ENCODE results near the gene PLS1. TPM values are rescaled to one million over a fixed set of nuclear protein-coding genes. Genes with fewer than 3 reads are reported as not detected.

Gene PLS1
- total and polyA plus RNA-seq, 2 of the 8 experiments (the other 6 are each of a cell fraction or from before 2014, with no cell fraction given): 18.7 to 44.7 TPM

DNA sequence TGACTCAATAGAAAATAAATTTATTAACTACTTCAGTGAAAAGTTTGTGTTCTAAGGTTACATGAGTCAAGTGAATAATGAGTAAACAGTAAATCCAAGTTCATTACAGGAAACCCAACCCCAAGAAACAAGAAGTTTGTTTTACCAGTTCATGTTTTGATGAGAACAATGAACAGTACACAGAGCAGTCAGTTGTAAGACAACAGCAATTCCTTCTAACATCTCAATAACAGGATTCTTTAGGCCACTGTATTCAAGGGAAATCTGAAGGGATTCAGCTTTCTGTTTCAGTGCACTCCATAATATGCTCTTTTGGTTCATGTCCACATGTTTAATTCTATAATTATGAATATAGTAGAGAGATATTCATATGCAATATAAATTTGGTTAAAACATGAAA, 36.1 kb upstream of the PLS1 start:
- Histone ChIP-seq H3K4me1 (replicated peaks in 1 of 4; ENCODE audit: control insufficient read depth in 3 of 4, insufficient read depth in 4 of 4, low read length in 3 of 4) (no peaks in the 10 kb centered on the region), H3K18ac (ENCODE audit: extremely low read depth, low read length) (no peak overlapping the region), H4K8ac (ENCODE audit: extremely low read depth, insufficient read depth, low read length) (no peak overlapping the region), H3K27ac (ENCODE audit: low read depth, low read length) (no peak overlapping the region), H3K79me1 (ENCODE audit: low read depth, low read length) (no peaks in the 10 kb centered on the region), H2BK120ac (replicated peaks; ENCODE audit: low read depth, low read length) (no peak overlapping the region), H3K23me2 (ENCODE audit: low read depth, low read length) (no peaks in the 10 kb centered on the region), H3K23ac (ENCODE audit: insufficient read length) (no peak overlapping the region), H3K36me3 (ENCODE audit: control insufficient read depth in 2 of 4, insufficient read depth in 4 of 4, low read length in 3 of 4) (peaks cover 2 to 30% (median 9%) of the 10 kb centered on the region in 4 experiments; a peak in 4 of 8 replicates), H3K27me3 (replicated peaks in 1 of 4; ENCODE audit: control insufficient read depth in 3 of 4, extremely low read depth in 1 of 4, insufficient read depth in 3 of 4, low read length in 3 of 4) (no peaks in the 10 kb centered on the region), H3K9ac (replicated peaks in 1 of 4; ENCODE audit: extremely low read depth in 1 of 4, low read depth in 3 of 4, low read length in 3 of 4) (no peak overlapping the region), H2BK12ac (ENCODE audit: low read depth, low read length) (no peak overlapping the region), H3K56ac (replicated peaks; ENCODE audit: insufficient read length, low read depth, low read length) (no peak overlapping the region), H2BK20ac (ENCODE audit: low read length) (no peak overlapping the region), H3K79me2 (ENCODE audit: control insufficient read depth in 1 of 2, insufficient read depth in 2 of 2, low read length in 2 of 2) (no peaks in the 10 kb centered on the region), H3K9me3 (ENCODE audit: insufficient read depth in 2 of 2, low read depth in 1 of 2, low read length in 1 of 2) (no peaks in the 10 kb centered on the region), H3K4me2 (ENCODE audit: insufficient read depth in 1 of 2, low read depth in 2 of 2, low read length in 2 of 2) (no peak overlapping the region), H4K20me1 (replicated peaks in 1 of 2; ENCODE audit: control insufficient read depth in 1 of 2, insufficient read depth in 2 of 2, low read length in 2 of 2) (no peaks in the 10 kb centered on the region), H2AFZ (ENCODE audit: low read length) (no peak overlapping the region), H3K4ac (replicated peaks; ENCODE audit: insufficient read length, low read depth, low read length) (no peak overlapping the region), H2BK5ac (ENCODE audit: low read depth, low read length) (no peak overlapping the region), H3K4me3 (ENCODE audit: extremely low read depth in 1 of 4, insufficient read depth in 2 of 4, low read depth in 3 of 4, low read length in 4 of 4) (no peak overlapping the region), H2BK15ac (ENCODE audit: low read length) (no peak overlapping the region), H4K5ac (ENCODE audit: insufficient read length, low read depth, low read length) (no peak overlapping the region), H4K91ac (replicated peaks; ENCODE audit: insufficient read length, low read length) (no peak overlapping the region), H2AK5ac (ENCODE audit: low read depth, low read length) (no peak overlapping the region), H3K14ac (ENCODE audit: insufficient read length) (no peak overlapping the region)
- TF ChIP-seq, protein P1, sequence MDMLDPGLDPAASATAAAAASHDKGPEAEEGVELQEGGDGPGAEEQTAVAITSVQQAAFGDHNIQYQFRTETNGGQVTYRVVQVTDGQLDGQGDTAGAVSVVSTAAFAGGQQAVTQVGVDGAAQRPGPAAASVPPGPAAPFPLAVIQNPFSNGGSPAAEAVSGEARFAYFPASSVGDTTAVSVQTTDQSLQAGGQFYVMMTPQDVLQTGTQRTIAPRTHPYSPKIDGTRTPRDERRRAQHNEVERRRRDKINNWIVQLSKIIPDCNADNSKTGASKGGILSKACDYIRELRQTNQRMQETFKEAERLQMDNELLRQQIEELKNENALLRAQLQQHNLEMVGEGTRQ (IDR thresholded peaks at IDR 0.05; ENCODE audit: low read length): no peak
- TF ChIP-seq SIX5 (IDR thresholded peaks at IDR 0.05; ENCODE audit: low read depth, low read length) (no peak), SUZ12 (IDR thresholded peaks at IDR 0.05; ENCODE audit: low read length) (no peak), MAX (IDR thresholded peaks at IDR 0.05) (no peak), CTBP2 (IDR thresholded peaks at IDR 0.05; ENCODE audit: borderline replicate concordance, insufficient read depth, insufficient read length, low read length) (no peak), POU5F1 (IDR thresholded peaks at IDR 0.05; ENCODE audit: low read depth, low read length) (no peak), SP2 (IDR thresholded peaks at IDR 0.05; ENCODE audit: low read length) (no peak), CBX8 (IDR thresholded peaks at IDR 0.05; ENCODE audit: borderline replicate concordance, low read depth, low read length) (no peak)
- DNase-seq (ENCODE audit: low read depth in 1 of 2, low spot score in 2 of 2) (no peak), FAIRE-seq (no peak)
- CTCF ChIA-PET (ENCODE audit: partially characterized antibody): interaction anchor here (1.1 kb wide), 1 partner anchor 69 kb away, joined by 4 read pairs; no protein-coding TSS in a partner anchor
- POLR2A ChIA-PET (ENCODE audit: partially characterized antibody): no interaction called here
